ENCODE results near the gene GYS1.
"Not testable (repeated sequence)": the region's sequence is repeated elsewhere in the genome, so short reads cannot be mapped to it uniquely, and the experiment has no call there.

GYS1 gene

DNA sequence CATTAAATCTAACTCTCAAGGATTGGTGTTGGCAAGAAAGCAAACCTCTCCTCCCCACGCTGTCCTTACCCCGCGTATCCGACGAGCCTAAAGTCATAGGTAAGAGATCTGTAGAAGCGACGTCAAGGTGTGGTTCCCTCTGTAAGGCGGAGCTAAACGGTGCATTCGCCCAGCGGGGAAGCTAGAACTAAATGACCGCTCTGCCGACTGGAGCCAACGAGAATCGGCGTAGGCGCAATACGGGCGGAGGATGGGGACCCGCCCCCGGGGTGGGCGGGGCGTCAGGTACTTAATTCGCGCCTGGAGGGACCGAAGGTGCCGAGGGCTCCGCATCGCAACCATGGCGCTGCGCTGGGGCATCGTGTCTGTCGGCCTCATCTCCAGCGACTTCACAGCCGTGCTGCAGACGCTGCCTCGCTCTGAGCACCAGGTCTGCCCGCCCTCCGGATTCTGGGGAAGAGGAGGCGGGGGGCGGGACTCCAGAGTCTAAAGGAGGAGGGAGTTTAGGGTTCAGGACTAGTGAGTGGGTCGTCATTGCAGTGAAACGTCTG is 59.7 kb downstream of the GYS1 start, which contains the start of gene DHDH:
DHDH (plus strand) TSS at position 318 of the 551 bp plus-strand sequence; CDS start at position 341, 23 bp downstream.
- peak; percentile 90 for DNase-seq

GRCh38 chr19:48928164-48929025 is 64.7 kb downstream of the GYS1 start:
- DNase-seq = no peak

DNA sequence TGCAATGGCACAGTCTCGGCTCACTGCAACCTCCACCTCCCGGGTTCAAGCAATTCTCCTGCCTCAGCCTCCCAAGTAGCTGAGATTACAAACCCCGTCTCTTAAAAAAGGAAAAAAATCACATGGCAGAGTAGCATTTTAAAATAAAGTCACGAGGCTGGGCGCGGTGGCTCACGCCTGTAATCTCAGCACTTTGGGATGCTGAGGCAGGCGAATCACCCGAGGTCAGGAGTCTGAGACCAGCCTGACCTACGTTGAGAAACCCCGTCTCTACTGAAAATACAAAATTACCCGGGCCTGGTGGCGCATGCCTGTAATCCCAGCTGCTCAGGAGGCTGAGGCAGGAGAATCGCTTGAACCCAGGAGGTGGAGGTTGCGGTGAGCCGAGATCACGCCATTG is 65.4 kb downstream of the GYS1 start:
- DNase-seq = not testable (repeated sequence)

DNA sequence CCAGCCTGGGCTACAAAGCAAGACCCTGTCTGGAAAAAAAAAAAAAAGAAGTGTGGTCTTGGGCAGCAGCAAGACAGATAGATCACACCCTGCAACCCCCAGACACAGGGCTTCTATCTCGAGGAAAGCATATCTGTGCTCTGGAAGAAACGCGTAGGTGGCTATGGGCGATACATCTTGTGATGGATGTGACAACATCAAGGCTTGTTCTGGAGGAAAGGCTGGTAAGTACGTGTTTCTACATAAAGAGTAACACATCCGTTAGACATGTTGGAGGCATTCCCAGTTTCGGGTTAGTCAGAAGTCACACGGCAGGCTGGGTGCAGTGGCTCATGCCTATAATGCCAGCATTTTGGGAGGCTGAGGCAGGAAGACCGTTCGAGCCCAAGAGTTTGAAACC is 66.2 kb downstream of the GYS1 start:
- DNase-seq = no peak

DNA sequence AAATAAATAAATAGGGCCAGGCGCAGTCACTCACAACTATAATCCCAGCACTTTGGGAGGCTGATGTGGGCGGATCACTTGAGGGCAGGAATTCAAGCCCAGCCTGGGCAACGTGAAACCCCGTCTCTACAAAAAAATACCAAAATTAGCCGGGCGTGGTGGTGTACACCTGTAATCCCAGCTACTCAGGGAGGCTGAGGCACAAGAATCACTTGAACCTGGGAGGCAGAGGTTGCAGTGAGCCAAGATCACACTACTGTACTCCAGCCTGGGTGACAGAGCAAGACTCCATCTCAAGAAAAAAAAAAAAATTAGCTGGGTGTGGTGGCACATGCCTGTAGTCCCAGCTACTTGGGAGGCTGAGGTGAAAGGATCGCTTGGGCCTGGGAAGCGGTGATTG is 67.2 kb downstream of the GYS1 start:
- DNase-seq = not testable (repeated sequence)

DNA sequence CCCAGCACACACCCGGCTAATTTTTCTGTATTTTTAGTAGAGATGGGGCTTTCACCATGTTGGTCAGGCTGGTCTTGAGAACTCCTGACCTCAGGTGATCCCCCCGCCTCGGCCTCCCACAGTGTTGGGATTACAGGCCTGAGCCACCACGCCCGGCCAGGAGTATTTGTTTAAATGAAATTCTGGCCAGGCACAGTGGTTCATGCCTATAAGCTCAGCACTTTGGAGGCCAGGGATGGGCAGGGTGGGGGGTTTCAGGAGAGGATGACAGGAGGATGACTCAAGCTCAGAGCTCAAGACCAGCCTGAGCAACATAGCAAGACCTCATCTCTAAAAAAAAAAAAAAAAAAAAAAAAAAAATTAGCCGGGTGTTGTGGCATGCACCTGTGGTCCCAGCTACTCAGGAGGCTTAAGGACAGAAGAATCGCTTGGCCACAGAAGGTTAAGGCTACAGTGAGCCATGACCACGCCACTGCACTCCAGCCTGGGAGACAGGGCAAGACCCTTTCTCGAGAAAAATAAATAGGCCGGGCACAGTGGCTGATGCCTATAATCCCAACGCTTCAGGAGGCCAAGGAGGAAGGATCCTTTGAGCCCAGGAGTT is 67.8 kb downstream of the GYS1 start:
- no peak for DNase-seq

GRCh38 chr19:48922548-48923490 is 70.3 kb downstream of the GYS1 start:
- DNase-seq = no peak

- DNase-seq = no peak
These were observed 71.2 kb downstream of the GYS1 start for GRCh38 chr19:48921721-48922500.

DNA sequence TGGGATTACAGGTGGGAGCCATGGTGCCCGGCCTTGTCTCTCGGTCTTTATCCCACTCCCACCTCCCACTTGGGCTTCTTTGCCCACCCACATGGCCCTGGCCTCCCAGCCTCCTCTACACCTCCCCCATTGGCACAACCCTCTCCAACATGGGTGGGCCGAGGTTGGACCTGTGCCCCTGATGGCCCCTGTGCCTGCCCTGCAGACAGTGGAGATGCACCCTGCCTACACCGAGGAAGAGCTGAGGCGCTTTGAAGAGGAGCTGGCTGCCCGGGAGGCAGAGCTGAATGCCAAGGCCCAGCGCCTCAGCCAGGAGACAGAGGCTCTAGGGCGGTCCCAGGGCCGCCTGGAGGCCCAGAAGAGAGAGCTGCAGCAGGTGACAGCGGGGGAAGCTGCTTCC is 72.2 kb downstream of the GYS1 start:
- DNase-seq = no peak

DNA sequence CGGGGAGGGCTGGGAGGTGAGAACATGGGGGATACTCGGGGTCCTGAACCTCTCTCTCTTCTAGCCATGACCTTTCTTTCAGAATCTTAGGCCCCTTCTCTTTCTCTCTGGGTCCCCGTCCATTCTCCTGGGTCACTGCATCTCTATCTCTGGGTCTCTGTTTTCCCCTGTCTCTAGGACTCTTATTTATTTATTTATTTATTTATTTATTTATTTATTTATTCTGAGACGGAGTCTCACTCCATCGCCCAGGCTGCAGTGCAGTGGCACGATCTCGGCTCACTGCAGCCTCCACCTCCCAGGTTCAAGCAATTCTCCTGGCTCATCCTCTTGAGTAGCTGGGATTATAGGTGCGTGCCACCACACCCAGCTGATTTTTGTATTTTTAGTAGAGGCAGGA is 73.8 kb downstream of the GYS1 start:
- DNase-seq = not testable (repeated sequence)

GRCh38 chr19:48918801-48919247 is 74.3 kb downstream of the GYS1 start:
- no peak for DNase-seq
